BJ (cell line): ENCODE data around the gene KCTD1. TPM values are rescaled to one million over a fixed set of nuclear protein-coding genes. Genes with fewer than 3 reads are reported as not detected.

Experiments used
- CTCF ChIA-PET: fragments of 350-600 bp; formaldehyde crosslinking; extraction: SDS; loops from one replicate; lab custom pipeline; 2021; ENCODE audit warnings: antibody characterized with exemption, inconsistent platforms; lab: Yijun Ruan, JAX
- POLR2A ChIA-PET: fragments of 300-600 bp; sonication (Branson Sonifier 250); formaldehyde crosslinking; extraction: SDS; loops from one replicate; lab custom pipeline; 2021; ENCODE audit warnings: antibody characterized with exemption; lab: Charles Lee
- DNase-seq: peaks from one replicate; pipeline ENCODE4 v3.0.0-alpha.2; 2011; ENCODE audit warnings: low read depth
- H3K27me3 ChIP-seq: 2 replicates; pipeline ENCODE4 v1.6.0; 2011; ENCODE audit warnings: low read length; ENCODE audit not compliant: control insufficient read depth, insufficient read depth
- H3K36me3 ChIP-seq: 2 replicates; pipeline ENCODE4 v1.5.1; 2011; ENCODE audit warnings: low read length; ENCODE audit not compliant: control insufficient read depth, insufficient read depth
- H3K4me3 ChIP-seq: 2 replicates; pipeline ENCODE4 v1.5.1; 2011; ENCODE audit warnings: low read depth, mild to moderate bottlenecking, control low read depth, low read length
- polyA plus RNA-seq: library from polyadenylated mRNA; depleted of rRNA; stranded (reverse); fragments of >200 nt; gene quantifications from 2 replicates; pipeline ENCODE4 v1.2.3, GENCODE V29; 2011
- TF ChIP-seq, protein P1 (sequence below): IDR thresholded peaks from 2 replicates; pipeline ENCODE4 v1.5.1; 2011; ENCODE audit warnings: low read depth, mild to moderate bottlenecking, control low read depth, inconsistent platforms, low read length, moderate library complexity; ENCODE audit not compliant: insufficient read depth

Gene KCTD1
- polyA plus RNA-seq, 1 experiment: 9.6 TPM

DNA sequence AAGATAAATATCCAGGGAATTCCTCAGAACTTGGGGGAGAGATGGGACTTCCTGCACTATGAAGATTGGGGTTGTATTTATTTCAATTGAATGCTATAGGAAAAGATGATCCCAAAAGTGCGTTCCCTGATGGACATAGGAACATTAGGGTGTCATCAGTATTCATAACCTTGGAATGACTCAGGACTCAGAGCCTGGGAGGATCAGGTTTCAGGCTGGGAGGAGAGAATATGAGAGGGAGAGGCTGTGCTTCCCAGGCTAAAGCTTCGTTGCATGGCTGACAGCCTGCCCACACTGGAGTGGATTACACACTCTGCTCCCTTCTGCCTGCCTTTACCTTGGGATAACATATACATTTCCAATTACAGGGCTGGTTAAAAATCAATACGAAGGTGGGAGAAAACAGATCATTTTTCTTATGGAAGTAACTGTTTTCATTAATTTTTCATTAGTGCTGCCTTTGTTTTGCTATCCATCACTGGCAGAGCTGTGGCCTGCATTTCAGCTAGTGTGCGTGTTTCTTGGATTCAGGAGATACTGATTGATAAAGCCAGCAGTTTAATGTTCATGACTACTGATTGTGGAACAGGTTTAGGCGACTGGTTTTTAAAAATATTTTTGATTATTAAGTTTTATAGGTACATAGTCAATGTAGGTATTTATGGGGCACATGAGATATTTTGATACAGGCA is 118.7 kb downstream of the KCTD1 start:
- peak; percentile 39 for DNase-seq
- POLR2A ChIA-PET: interaction anchor here (0.6 kb wide), 1 partner anchor 117 kb away, joined by 5 read pairs; no protein-coding TSS in a partner anchor
- CTCF ChIA-PET: no interaction called here
- TF ChIP-seq, protein P1, sequence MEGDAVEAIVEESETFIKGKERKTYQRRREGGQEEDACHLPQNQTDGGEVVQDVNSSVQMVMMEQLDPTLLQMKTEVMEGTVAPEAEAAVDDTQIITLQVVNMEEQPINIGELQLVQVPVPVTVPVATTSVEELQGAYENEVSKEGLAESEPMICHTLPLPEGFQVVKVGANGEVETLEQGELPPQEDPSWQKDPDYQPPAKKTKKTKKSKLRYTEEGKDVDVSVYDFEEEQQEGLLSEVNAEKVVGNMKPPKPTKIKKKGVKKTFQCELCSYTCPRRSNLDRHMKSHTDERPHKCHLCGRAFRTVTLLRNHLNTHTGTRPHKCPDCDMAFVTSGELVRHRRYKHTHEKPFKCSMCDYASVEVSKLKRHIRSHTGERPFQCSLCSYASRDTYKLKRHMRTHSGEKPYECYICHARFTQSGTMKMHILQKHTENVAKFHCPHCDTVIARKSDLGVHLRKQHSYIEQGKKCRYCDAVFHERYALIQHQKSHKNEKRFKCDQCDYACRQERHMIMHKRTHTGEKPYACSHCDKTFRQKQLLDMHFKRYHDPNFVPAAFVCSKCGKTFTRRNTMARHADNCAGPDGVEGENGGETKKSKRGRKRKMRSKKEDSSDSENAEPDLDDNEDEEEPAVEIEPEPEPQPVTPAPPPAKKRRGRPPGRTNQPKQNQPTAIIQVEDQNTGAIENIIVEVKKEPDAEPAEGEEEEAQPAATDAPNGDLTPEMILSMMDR: no peak
- Histone ChIP-seq H3K27me3 (no peaks in the 10 kb centered on the region), H3K36me3 (no peaks in the 10 kb centered on the region), H3K4me3 (no peak overlapping the region)

- ChIA-PET POLR2A (no interaction called here), CTCF (interaction anchor here (1.3 to 1.6 kb wide), 2 partner anchors 11 to 15 kb away, joined by 3 read pairs; no protein-coding TSS in a partner anchor)
- TF ChIP-seq, protein P1: no peak
- H3K36me3 ChIP-seq: no peaks in the 10 kb centered on the region
- no peak overlapping the region for H3K4me3 ChIP-seq
- DNase-seq: no peak
- peaks cover 2% of the 10 kb centered on the region; the same call in 1 of the 2 replicates for H3K27me3 ChIP-seq
Observed at GRCh38 chr18:26425148-26425531, 123.2 kb downstream of the KCTD1 start.

DNA sequence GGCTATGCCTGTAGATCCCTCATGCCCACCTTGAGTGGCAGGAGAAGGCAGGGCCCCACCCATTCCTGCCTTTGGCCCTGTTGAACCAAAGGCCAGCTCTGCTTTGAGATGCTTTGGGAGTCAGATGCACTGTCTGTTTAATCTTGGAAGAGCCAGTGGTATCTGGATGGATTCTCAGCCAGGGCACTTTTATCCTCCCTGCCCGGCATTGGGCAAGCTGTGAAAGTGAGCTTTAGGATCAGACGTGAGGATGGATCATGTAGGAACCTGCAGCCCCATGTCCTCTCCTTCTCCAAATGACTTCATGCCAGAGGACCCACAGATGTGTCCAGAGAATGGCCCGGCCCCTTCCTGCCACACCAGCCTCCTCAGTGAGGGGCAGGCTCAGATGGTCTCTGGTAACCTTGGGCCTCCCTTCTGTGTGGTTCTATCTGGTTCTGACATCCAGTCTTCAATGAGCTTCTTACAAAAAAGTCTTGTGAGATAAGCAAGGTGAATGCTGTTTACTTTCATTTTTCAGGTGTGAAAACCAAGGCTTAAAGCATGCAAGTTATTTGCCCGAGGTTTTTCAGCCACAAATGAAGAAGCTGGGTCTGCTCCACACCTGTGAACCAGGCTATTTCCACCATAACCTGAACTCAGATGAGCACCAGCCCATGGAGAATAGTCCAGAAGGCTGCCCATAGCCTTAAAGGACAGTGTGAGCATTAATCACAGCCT is 123.8 kb downstream of the KCTD1 start:
- Histone ChIP-seq H3K4me3 (no peak overlapping the region), H3K27me3 (peaks cover 2% of the 10 kb centered on the region; the same call in 1 of the 2 replicates), H3K36me3 (no peaks in the 10 kb centered on the region)
- no peak for DNase-seq
- POLR2A ChIA-PET: no interaction called here
- TF ChIP-seq, protein P1: no peak
- CTCF ChIA-PET: interaction anchor here (1.0 to 1.6 kb wide), 2 partner anchors 15 to 49 kb away, joined by 3 read pairs; no protein-coding TSS in a partner anchor

DNA sequence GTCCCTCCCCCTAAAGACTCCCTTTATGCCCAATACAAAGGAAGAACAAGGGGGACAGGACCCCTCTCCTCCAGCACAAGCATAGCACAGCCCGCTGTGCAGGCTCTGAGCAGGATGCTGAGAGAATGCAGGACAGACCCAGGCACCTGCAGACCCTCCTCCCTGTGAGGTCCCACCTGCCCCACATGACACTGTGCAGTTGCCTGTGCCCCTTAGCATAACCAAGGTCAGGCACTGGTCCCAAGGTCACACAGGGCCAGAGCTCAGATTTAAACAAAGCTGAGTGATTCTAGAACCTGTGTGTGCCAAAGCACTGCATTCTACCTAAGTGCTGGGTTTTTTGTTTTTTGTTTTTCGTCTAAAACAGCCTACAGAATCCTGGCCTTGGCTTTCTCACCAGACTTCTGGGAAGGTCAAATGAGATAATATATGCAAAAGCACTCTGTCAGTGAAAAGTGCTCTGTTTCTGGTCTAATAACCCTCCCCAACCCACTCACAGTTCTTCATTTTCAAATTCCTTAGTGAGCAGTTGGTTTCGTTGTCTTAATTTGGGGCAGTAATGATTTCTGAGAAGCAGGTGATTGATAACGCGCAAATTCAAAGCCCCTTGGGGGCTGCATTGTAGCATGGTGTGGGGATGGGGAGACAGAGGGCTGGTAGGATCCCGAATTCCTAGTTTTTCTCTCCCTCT is 125.7 kb downstream of the KCTD1 start:
- CTCF ChIA-PET: interaction anchor here (1.4 kb wide), 1 partner anchor 17 kb away, joined by 3 read pairs; no protein-coding TSS in a partner anchor
- Histone ChIP-seq H3K4me3 (no peak overlapping the region), H3K36me3 (no peaks in the 10 kb centered on the region), H3K27me3 (peaks cover 2% of the 10 kb centered on the region; the same call in 1 of the 2 replicates)
- POLR2A ChIA-PET: no interaction called here
- TF ChIP-seq, protein P1: no peak
- DNase-seq: no peak
